Fibroblast of peridontal ligament (primary cell): ENCODE data around the gene WWC1.
"Not testable (repeated sequence)": the region's sequence is repeated elsewhere in the genome, so short reads cannot be mapped to it uniquely, and the experiment has no call there.

Experiments used
- DNase-seq: peaks from one replicate; pipeline ENCODE4 v3.0.0-alpha.2; 2010; ENCODE audit errors: extremely low read depth

Gene WWC1

GRCh38 chr5:168411871-168412270 lies 120.4 kb downstream of the WWC1 start:
- DNase-seq, result no peak

GRCh38 chr5:168413062-168413461 lies 121.6 kb downstream of the WWC1 start:
- DNase-seq, result no peak

GRCh38 chr5:168413596-168413995 lies 122.2 kb downstream of the WWC1 start:
- DNase-seq, result no peak

GRCh38 chr5:168415401-168415800 lies 124.0 kb downstream of the WWC1 start:
- DNase-seq, result no peak

GRCh38 chr5:168415971-168416370 lies 124.5 kb downstream of the WWC1 start:
- DNase-seq, result no peak

- no peak for DNase-seq
Measured at GRCh38 chr5:168417731-168418429, 126.4 kb downstream of the WWC1 start.

GRCh38 chr5:168420461-168420860 lies 129.0 kb downstream of the WWC1 start:
- no peak for DNase-seq

- no peak for DNase-seq
Measured at GRCh38 chr5:168422431-168422830, 131.0 kb downstream of the WWC1 start.

GRCh38 chr5:168423478-168423877 lies 132.0 kb downstream of the WWC1 start:
- DNase-seq, result no peak

GRCh38 chr5:168423971-168424370 lies 132.5 kb downstream of the WWC1 start:
- no peak for DNase-seq

- DNase-seq, result peak; percentile 70
Measured at GRCh38 chr5:168424594-168425323, 133.3 kb downstream of the WWC1 start.

GRCh38 chr5:168426007-168426863 lies 134.8 kb downstream of the WWC1 start:
- no peak for DNase-seq

GRCh38 chr5:168426864-168427172 lies 135.4 kb downstream of the WWC1 start:
- no peak for DNase-seq

- DNase-seq, result no peak
Measured at GRCh38 chr5:168427224-168427623, 135.8 kb downstream of the WWC1 start.

- DNase-seq, result no peak
Measured at GRCh38 chr5:168428552-168428951, 137.1 kb downstream of the WWC1 start.

- no peak for DNase-seq
Measured at GRCh38 chr5:168430296-168430695, 138.9 kb downstream of the WWC1 start.

- DNase-seq, result no peak
Measured at GRCh38 chr5:168432903-168433302, 141.5 kb downstream of the WWC1 start.

GRCh38 chr5:168434001-168434400 lies 142.6 kb downstream of the WWC1 start:
- no peak for DNase-seq

- peak; percentile 38 for DNase-seq
Measured at GRCh38 chr5:168434746-168435321, 143.4 kb downstream of the WWC1 start.

- DNase-seq, result not testable (repeated sequence)
Measured at GRCh38 chr5:168435340-168435739, 143.9 kb downstream of the WWC1 start.

GRCh38 chr5:168438349-168438748 lies 146.9 kb downstream of the WWC1 start:
- DNase-seq, result no peak

GRCh38 chr5:168443533-168443932 lies 152.1 kb downstream of the WWC1 start:
- DNase-seq, result peak; percentile 39
